Left lung (tissue), 10 donors: ENCODE results near the gene WDR18. TPM values are rescaled to one million over a fixed set of nuclear protein-coding genes. Genes with fewer than 3 reads are reported as not detected.

Experiments used
- ATAC-seq: fragments of 200-7000 bp; cut with Tn5 transposase; one replicate; pipeline ENCODE4 v1.9.1; 2020; ENCODE audit warnings: moderate library complexity
- DNase-seq, 4 donors: peaks; one replicate each; pipeline ENCODE4 v3.0.0-alpha.2; 2013 to 2020
- H3K27ac ChIP-seq, 2 donors: fragments of 200-600 bp; sonication (generic) in 1 of 2; one replicate each; pipeline versions ENCODE4 v1.5.0 to v1.8.0; 2020 to 2021
- H3K27me3 ChIP-seq, 2 donors: fragments of 200-600 bp; sonication (generic) in 1 of 2; one replicate each; pipeline versions ENCODE4 v1.5.0 to v1.8.0; 2020 to 2021
- H3K36me3 ChIP-seq, 2 donors: fragments of 200-600 bp; sonication (generic) in 1 of 2; one replicate each; pipeline versions ENCODE4 v1.5.0 to v1.8.0; 2020 to 2021
- H3K4me1 ChIP-seq, 2 donors: fragments of 200-600 bp; one replicate each; pipeline ENCODE4 v1.8.0; 2021
- H3K4me3 ChIP-seq, 2 donors: fragments of 200-600 bp; sonication (generic) in 1 of 2; one replicate each; pipeline versions ENCODE4 v1.5.0 to v1.8.0; 2020 to 2021; ENCODE audit warnings: mild to moderate bottlenecking in 1 of 2
- H3K9me3 ChIP-seq, 2 donors: fragments of 200-600 bp; sonication (generic) in 1 of 2; one replicate each; pipeline versions ENCODE4 v1.5.0 to v1.8.0; 2020 to 2021
- CTCF ChIP-seq, 2 donors: fragments of 200-600 bp; sonication (generic) in 1 of 2; IDR thresholded peaks; one replicate each; pipeline versions ENCODE4 v1.5.0 to v1.8.0; 2021; ENCODE audit warnings: antibody characterized with exemption in 2 of 2
- intact Hi-C, 2 donors: fragments of 100-400 bp; cut with DNase I; formaldehyde crosslinking; loops; one replicate each; pipeline versions ENCODE4 v1.11.2 to v1.14.2; 2022
- polyA plus RNA-seq, 6 donors: library from polyadenylated mRNA; unstranded; fragments of 120-200 nt; gene quantifications; one replicate each; pipeline ENCODE4 v1.2.1, GENCODE V29; 2013; ENCODE audit not compliant: insufficient read length in 6 of 6
- total RNA-seq, 2 donors: library from RNA; stranded (reverse); fragmentation: NEBNext Ultra II Directional; extraction: Animal tissue kit (Norgen Biotek cat#: 25700); gene quantifications; one replicate each; pipeline ENCODE4 v1.2.1, GENCODE V29; 2021
- donor health status: DM: no; HTN: yes; CAD: no.
- donor health status: DM: no; HTN: no; CAD: no.

The WDR18 gene
- total and polyA plus RNA-seq, 8 donors = 26.6 to 40.7 (median 35.4) TPM

- DNase-seq = no peak
- H3K27ac ChIP-seq = no peak overlapping the region
- peaks cover 46 to 85% of the 10 kb centered on the region in 2 donors for H3K4me1 ChIP-seq
- H3K27me3 ChIP-seq = no peaks in the 10 kb centered on the region
- no peaks in the 10 kb centered on the region for H3K9me3 ChIP-seq
- ATAC-seq = no peak
- no peak overlapping the region for H3K4me3 ChIP-seq
- intact Hi-C loops = no loop called here
- TF ChIP-seq CTCF (IDR thresholded peaks at IDR 0.05) = no peak
- peaks cover 0 to 13% of the 10 kb centered on the region in 2 donors for H3K36me3 ChIP-seq
Measured at GRCh38 chr19:937259-937694, 46.9 kb upstream of the WDR18 start.

- Histone ChIP-seq H3K36me3 (peaks cover 0 to 14% of the 10 kb centered on the region in 2 donors), H3K4me1 (peaks cover 35 to 78% of the 10 kb centered on the region in 2 donors)
Measured at GRCh38 chr19:938233-938923, 45.8 kb upstream of the WDR18 start.

GRCh38 chr19:939439-939838, 44.7 kb upstream of the WDR18 start:
- Histone ChIP-seq H3K27ac (no peak overlapping the region), H3K36me3 (peaks cover 0 to 14% of the 10 kb centered on the region in 2 donors), H3K27me3 (no peaks in the 10 kb centered on the region), H3K9me3 (no peaks in the 10 kb centered on the region), H3K4me3 (no peak overlapping the region), H3K4me1 (peaks cover 26 to 68% of the 10 kb centered on the region in 2 donors)
- no peak for TF ChIP-seq CTCF (IDR thresholded peaks at IDR 0.05)
- ATAC-seq (no peak), DNase-seq (no peak)
- intact Hi-C loops = no loop called here

More at GRCh38 chr19:938233-938923, 45.8 kb upstream of the WDR18 start:
- Histone ChIP-seq H3K27ac (no peak overlapping the region), H3K27me3 (no peaks in the 10 kb centered on the region), H3K9me3 (no peaks in the 10 kb centered on the region), H3K4me3 (no peak overlapping the region)
- ATAC-seq (no peak), DNase-seq (no peak)
- TF ChIP-seq CTCF (IDR thresholded peaks at IDR 0.05) = no peak
- intact Hi-C loops = no loop called here

GRCh38 chr19:939922-940321, 44.2 kb upstream of the WDR18 start:
- Histone ChIP-seq H3K27ac (peak overlapping the region; percentile 79 to 81), H3K9me3 (no peaks in the 10 kb centered on the region), H3K27me3 (no peaks in the 10 kb centered on the region), H3K36me3 (peaks cover 0 to 14% of the 10 kb centered on the region in 2 donors), H3K4me3 (no peak overlapping the region), H3K4me1 (peaks cover 21 to 63% of the 10 kb centered on the region in 2 donors)
- no peak for TF ChIP-seq CTCF (IDR thresholded peaks at IDR 0.05)
- ATAC-seq = no peak
- intact Hi-C loops = no loop called here
- DNase-seq = no peak

GRCh38 chr19:940591-941291, 43.4 kb upstream of the WDR18 start:
- H3K27ac ChIP-seq = peak overlapping the region; percentile 79 to 81
- peaks cover 14 to 55% of the 10 kb centered on the region in 2 donors for H3K4me1 ChIP-seq
- no peaks in the 10 kb centered on the region for H3K9me3 ChIP-seq
- ATAC-seq = peak; percentile 85
- no peaks in the 10 kb centered on the region for H3K27me3 ChIP-seq
- H3K36me3 ChIP-seq = peaks cover 0 to 12% of the 10 kb centered on the region in 2 donors
- H3K4me3 ChIP-seq = peak overlapping the region; percentile 14 to 42
- peak in 2 of 4 donors; percentile 73 to 92 for DNase-seq
- TF ChIP-seq CTCF (IDR thresholded peaks at IDR 0.05) = no peak
- intact Hi-C loops = no loop called here
